ENCODE results near the gene GOLPH3.

GRCh38 chr5:32157078-32157477, 17.0 kb downstream of the GOLPH3 start:
- TF ChIP-seq POLR2A (IDR thresholded peaks at IDR 0.05; ENCODE audit: low read depth, low read length) (no peak), TAF1 (IDR thresholded peaks at IDR 0.05; ENCODE audit: borderline replicate concordance, low read depth, low read length) (no peak), POLR2AphosphoS5 (IDR thresholded peaks at IDR 0.05; ENCODE audit: low read depth, low read length) (no peak)
